Activated CD4-positive, alpha-beta T cell treated with anti-CD3 and anti-CD28 coated beads for 36 hours (primary cell): ENCODE results near the gene HAP1. TPM values are rescaled to one million over a fixed set of nuclear protein-coding genes. Genes with fewer than 3 reads are reported as not detected.
A peak's percentile ranks its signal among the peaks of the same experiment; 100 is the strongest.
"Not testable (repeated sequence)": the region's sequence is repeated elsewhere in the genome, so short reads cannot be mapped to it uniquely, and the experiment has no call there.

Experiments
- ATAC-seq: fragments of 200-7000 bp; cut with Tn5 transposase; one replicate; pipeline ENCODE4 v1.10.0; 2021; ENCODE audit warnings: mild to moderate bottlenecking, moderate library complexity
- CTCF ChIA-PET: fragments of 350-600 bp; sonication (Branson Sonifier 250); formaldehyde crosslinking; loops from one replicate; lab custom pipeline; 2021; ENCODE audit warnings: antibody characterized with exemption; lab: Charles Lee
- POLR2A ChIA-PET: fragments of 350-600 bp; sonication (Branson Sonifier 250); formaldehyde crosslinking; loops from one replicate; lab custom pipeline; 2021; ENCODE audit warnings: antibody characterized with exemption, inconsistent platforms; lab: Charles Lee
- DNase-seq: peaks from one replicate; pipeline ENCODE4 v3.0.0-alpha.2; 2020
- H3K27ac Mint-ChIP-seq: one replicate; pipeline ENCODE4 v1.8.0; 2021; ENCODE audit warnings: mixed read lengths
- H3K27me3 Mint-ChIP-seq: one replicate; pipeline ENCODE4 v1.8.0; 2021; ENCODE audit warnings: mixed read lengths
- H3K36me3 Mint-ChIP-seq: one replicate; pipeline ENCODE4 v1.8.0; 2021; ENCODE audit warnings: low read depth, mixed read lengths
- H3K4me1 Mint-ChIP-seq: one replicate; pipeline ENCODE4 v1.8.0; 2021; ENCODE audit warnings: mixed read lengths
- H3K4me3 Mint-ChIP-seq: one replicate; pipeline ENCODE4 v1.8.0; 2021; ENCODE audit warnings: mild to moderate bottlenecking, moderate library complexity, mixed read lengths
- H3K9me3 Mint-ChIP-seq: one replicate; pipeline ENCODE4 v1.8.0; 2021; ENCODE audit warnings: low read depth, mixed read lengths
- intact Hi-C, 2 experiments: fragments of 100-400 bp; cut with DNase I in 1 of 2; cut with micrococcal nuclease in 1 of 2; formaldehyde crosslinking; loops; one replicate each; pipeline versions ENCODE4 v1.14.2 to v1.15.1; 2022 to 2024; cut with DNase I, micrococcal nuclease
- total RNA-seq, 2 experiments: library from RNA; stranded (reverse); gene quantifications; one replicate each; pipeline ENCODE4 v1.2.3, GENCODE V29; 2021

The HAP1 gene
- total RNA-seq, 2 experiments from 2014 or later: not detected

GRCh38 chr17:41688641-41689496 lies 45.6 kb downstream of the HAP1 start, which contains the start of gene EIF1:
EIF1 (plus strand) TSS chr17:41688885; CDS start chr17:41689039, 154 bp downstream.
- Mint-ChIP-seq H3K4me3 (peak within 1 kb of the TSS; percentile 97), H3K36me3 (peaks cover 42% of the 10 kb centered on the region), H3K27ac (peak within 1 kb of the TSS; percentile 95), H3K4me1 (peaks cover 20% of the 10 kb centered on the region), H3K9me3 (no peaks in the 10 kb centered on the region), H3K27me3 (no peaks in the 10 kb centered on the region)
- peak; percentile 100 for DNase-seq
- CTCF ChIA-PET: interaction anchor here (0.6 to 6.4 kb wide), 16 partner anchors 9 to 1483 kb away, joined by 3 to 64 read pairs (median 4); partner anchors contain the start of gene KRTAP16-1
- POLR2A ChIA-PET: interaction anchor here (0.6 to 7.3 kb wide), 27 partner anchors 10 to 1679 kb away, joined by 3 to 147 read pairs (median 4); partner anchors contain the start of genes ACLY, JUP, KLHL11 and TOP2A
- ATAC-seq: peak; percentile 81
- intact Hi-C loops: loop anchor here (1.0 to 5.0 kb wide), 12 partner anchors 10 to 1588 kb away; partner anchors contain the start of genes CDC6 (in 1 of the 2), DNAJC7 (in 1 of the 2), NR1D1 (in 1 of the 2) and ODAD4 (in 1 of the 2)

GRCh38 chr17:41687828-41688640 lies 46.4 kb downstream of the HAP1 start:
- POLR2A ChIA-PET: interaction anchor here (0.6 to 7.3 kb wide), 20 partner anchors 9 to 1679 kb away, joined by 3 to 147 read pairs (median 5); partner anchors contain the start of genes ACLY, JUP, KLHL11 and TOP2A
- ATAC-seq (peak; percentile 3), DNase-seq (peak; percentile 76)
- no peaks in the 10 kb centered on the region for H3K27me3 Mint-ChIP-seq
- peaks cover 20% of the 10 kb centered on the region for H3K4me1 Mint-ChIP-seq
- peaks cover 42% of the 10 kb centered on the region for H3K36me3 Mint-ChIP-seq
- H3K9me3 Mint-ChIP-seq: no peaks in the 10 kb centered on the region
- peak overlapping the region; percentile 97 for H3K4me3 Mint-ChIP-seq
- CTCF ChIA-PET: interaction anchor here (0.6 to 6.4 kb wide), 11 partner anchors 9 to 1484 kb away, joined by 3 to 64 read pairs (median 5); no protein-coding TSS in a partner anchor
- peak overlapping the region; percentile 95 for H3K27ac Mint-ChIP-seq
- intact Hi-C loops: loop anchor here (1.0 to 5.0 kb wide), 9 partner anchors 9 to 1587 kb away; partner anchors contain the start of genes NR1D1 (in 1 of the 2), ODAD4 (in 1 of the 2) and RPL27 (in 1 of the 2)

GRCh38 chr17:41686281-41686680 lies 48.2 kb downstream of the HAP1 start:
- H3K9me3 Mint-ChIP-seq: no peaks in the 10 kb centered on the region
- ATAC-seq (no peak), DNase-seq (no peak)
- ChIA-PET POLR2A (no interaction called here), CTCF (interaction anchor here (1.5 kb wide), 1 partner anchor 9 kb away, joined by 4 read pairs; no protein-coding TSS in a partner anchor)
- H3K4me1 Mint-ChIP-seq: peaks cover 13% of the 10 kb centered on the region
- no peaks in the 10 kb centered on the region for H3K27me3 Mint-ChIP-seq
- no peak overlapping the region for H3K4me3 Mint-ChIP-seq
- intact Hi-C loops: loop anchor here in 1 of 2 experiments (5.0 kb wide), 1 partner anchor 1311 kb away; the partner anchor contains the start of gene RPL27
- no peak overlapping the region for H3K27ac Mint-ChIP-seq
- H3K36me3 Mint-ChIP-seq: peaks cover 26% of the 10 kb centered on the region

- ATAC-seq, DNase-seq, POLR2A ChIA-PET, H3K4me1 Mint-ChIP-seq, H3K9me3 Mint-ChIP-seq, H3K27ac Mint-ChIP-seq, H3K4me3 Mint-ChIP-seq, H3K27me3 Mint-ChIP-seq: not testable (repeated sequence)
- peaks cover 21% of the 10 kb centered on the region for H3K36me3 Mint-ChIP-seq
- intact Hi-C loops: loop anchor here in 1 of 2 experiments (5.0 kb wide), 1 partner anchor 1312 kb away; the partner anchor contains the start of gene RPL27
- CTCF ChIA-PET: interaction anchor here (1.5 kb wide), 1 partner anchor 10 kb away, joined by 4 read pairs; no protein-coding TSS in a partner anchor
Measured at GRCh38 chr17:41685753-41686152, 48.7 kb downstream of the HAP1 start.

GRCh38 chr17:41684035-41684434 lies 50.4 kb downstream of the HAP1 start:
- Mint-ChIP-seq H3K4me1 (peaks cover 16% of the 10 kb centered on the region), H3K36me3 (peaks cover 4% of the 10 kb centered on the region), H3K9me3 (no peaks in the 10 kb centered on the region), H3K27ac (no peak overlapping the region), H3K27me3 (no peaks in the 10 kb centered on the region), H3K4me3 (no peak overlapping the region)
- ChIA-PET CTCF (no interaction called here), POLR2A (no interaction called here)
- intact Hi-C loops: no loop called here
- DNase-seq: no peak
- no peak for ATAC-seq

- Mint-ChIP-seq H3K4me1 (peaks cover 21% of the 10 kb centered on the region), H3K27me3 (no peaks in the 10 kb centered on the region), H3K9me3 (no peaks in the 10 kb centered on the region), H3K27ac (no peak overlapping the region), H3K4me3 (no peak overlapping the region), H3K36me3 (peaks cover under 1% of the 10 kb centered on the region)
- ATAC-seq: no peak
- ChIA-PET CTCF (no interaction called here), POLR2A (no interaction called here)
- DNase-seq: no peak
- intact Hi-C loops: no loop called here
Measured at GRCh38 chr17:41683441-41684007, 50.9 kb downstream of the HAP1 start.

GRCh38 chr17:41682631-41683030 lies 51.8 kb downstream of the HAP1 start:
- H3K4me1 Mint-ChIP-seq: peaks cover 24% of the 10 kb centered on the region
- CTCF ChIA-PET: no interaction called here
- no peak overlapping the region for H3K27ac Mint-ChIP-seq
- H3K4me3 Mint-ChIP-seq: no peak overlapping the region
- H3K9me3 Mint-ChIP-seq: no peaks in the 10 kb centered on the region
- H3K36me3 Mint-ChIP-seq: peaks cover 5% of the 10 kb centered on the region
- ATAC-seq (no peak), DNase-seq (no peak)
- POLR2A ChIA-PET: no interaction called here
- H3K27me3 Mint-ChIP-seq: no peaks in the 10 kb centered on the region
- intact Hi-C loops: no loop called here

GRCh38 chr17:41681776-41682175 lies 52.7 kb downstream of the HAP1 start:
- H3K36me3 Mint-ChIP-seq: peaks cover 5% of the 10 kb centered on the region
- H3K4me1 Mint-ChIP-seq: peaks cover 23% of the 10 kb centered on the region
- H3K4me3 Mint-ChIP-seq: no peak overlapping the region
- H3K27me3 Mint-ChIP-seq: no peaks in the 10 kb centered on the region
- intact Hi-C loops: no loop called here
- ATAC-seq (no peak), DNase-seq (no peak)
- no peaks in the 10 kb centered on the region for H3K9me3 Mint-ChIP-seq
- CTCF ChIA-PET: interaction anchor here (0.6 kb wide), 2 partner anchors 664 to 718 kb away, joined by 3 read pairs; no protein-coding TSS in a partner anchor
- H3K27ac Mint-ChIP-seq: no peak overlapping the region
- POLR2A ChIA-PET: no interaction called here

GRCh38 chr17:41680426-41681040 lies 53.9 kb downstream of the HAP1 start:
- H3K4me3 Mint-ChIP-seq: no peak overlapping the region
- peaks cover 32% of the 10 kb centered on the region for H3K4me1 Mint-ChIP-seq
- H3K9me3 Mint-ChIP-seq: no peaks in the 10 kb centered on the region
- no peak for DNase-seq
- CTCF ChIA-PET: interaction anchor here (1.3 to 4.5 kb wide), 3 partner anchors 9 to 18 kb away, joined by 5 to 73 read pairs (median 61); partner anchors contain the start of gene EIF1
- POLR2A ChIA-PET: interaction anchor here (2.4 to 3.9 kb wide), 2 partner anchors 11 to 12 kb away, joined by 6 to 147 read pairs; partner anchors contain the start of gene EIF1
- intact Hi-C loops: no loop called here
- no peak overlapping the region for H3K27ac Mint-ChIP-seq
- no peak for ATAC-seq
- peaks cover 5% of the 10 kb centered on the region for H3K36me3 Mint-ChIP-seq
- no peaks in the 10 kb centered on the region for H3K27me3 Mint-ChIP-seq
